ENCODE results near the gene ALK. TPM values are rescaled to one million over a fixed set of nuclear protein-coding genes. Genes with fewer than 3 reads are reported as not detected.

Gene ALK
- total and polyA plus RNA-seq, 2 experiments from 2014 or later, result 0.35 TPM; not detected in 1

DNA sequence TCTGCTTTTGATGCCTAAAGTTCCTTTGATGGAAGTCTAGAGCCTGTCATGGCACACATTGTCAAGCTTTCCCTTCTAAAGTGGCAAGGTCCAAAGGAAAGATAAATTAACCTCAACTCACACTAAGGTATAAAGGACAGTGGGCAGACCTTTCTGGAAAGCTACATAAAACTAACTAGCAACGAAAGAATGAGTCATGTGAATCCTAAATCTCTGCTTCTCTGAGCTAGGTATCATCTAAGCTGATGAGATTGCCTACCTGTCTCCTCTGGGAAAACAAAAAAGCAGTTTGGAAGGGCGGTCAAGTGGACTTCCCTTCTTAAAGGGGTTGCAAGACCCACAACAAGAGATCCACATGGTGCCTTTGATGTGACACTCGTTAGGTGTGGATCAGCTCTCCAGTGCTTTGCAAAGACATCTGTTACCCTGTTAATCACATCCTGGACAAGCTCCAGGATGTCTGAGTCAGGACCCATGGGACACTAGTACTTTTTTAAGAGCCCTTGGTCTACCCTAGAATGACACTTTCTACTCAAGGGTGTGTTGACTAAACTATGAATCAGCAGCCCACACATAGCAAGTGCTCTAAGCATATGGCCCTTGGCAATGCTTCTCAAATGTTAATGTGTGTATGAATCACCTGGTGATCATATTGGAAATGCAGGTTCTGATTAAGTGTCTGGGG, 173.5 kb downstream of the ALK start (continued):
- TF ChIP-seq, protein P1, sequence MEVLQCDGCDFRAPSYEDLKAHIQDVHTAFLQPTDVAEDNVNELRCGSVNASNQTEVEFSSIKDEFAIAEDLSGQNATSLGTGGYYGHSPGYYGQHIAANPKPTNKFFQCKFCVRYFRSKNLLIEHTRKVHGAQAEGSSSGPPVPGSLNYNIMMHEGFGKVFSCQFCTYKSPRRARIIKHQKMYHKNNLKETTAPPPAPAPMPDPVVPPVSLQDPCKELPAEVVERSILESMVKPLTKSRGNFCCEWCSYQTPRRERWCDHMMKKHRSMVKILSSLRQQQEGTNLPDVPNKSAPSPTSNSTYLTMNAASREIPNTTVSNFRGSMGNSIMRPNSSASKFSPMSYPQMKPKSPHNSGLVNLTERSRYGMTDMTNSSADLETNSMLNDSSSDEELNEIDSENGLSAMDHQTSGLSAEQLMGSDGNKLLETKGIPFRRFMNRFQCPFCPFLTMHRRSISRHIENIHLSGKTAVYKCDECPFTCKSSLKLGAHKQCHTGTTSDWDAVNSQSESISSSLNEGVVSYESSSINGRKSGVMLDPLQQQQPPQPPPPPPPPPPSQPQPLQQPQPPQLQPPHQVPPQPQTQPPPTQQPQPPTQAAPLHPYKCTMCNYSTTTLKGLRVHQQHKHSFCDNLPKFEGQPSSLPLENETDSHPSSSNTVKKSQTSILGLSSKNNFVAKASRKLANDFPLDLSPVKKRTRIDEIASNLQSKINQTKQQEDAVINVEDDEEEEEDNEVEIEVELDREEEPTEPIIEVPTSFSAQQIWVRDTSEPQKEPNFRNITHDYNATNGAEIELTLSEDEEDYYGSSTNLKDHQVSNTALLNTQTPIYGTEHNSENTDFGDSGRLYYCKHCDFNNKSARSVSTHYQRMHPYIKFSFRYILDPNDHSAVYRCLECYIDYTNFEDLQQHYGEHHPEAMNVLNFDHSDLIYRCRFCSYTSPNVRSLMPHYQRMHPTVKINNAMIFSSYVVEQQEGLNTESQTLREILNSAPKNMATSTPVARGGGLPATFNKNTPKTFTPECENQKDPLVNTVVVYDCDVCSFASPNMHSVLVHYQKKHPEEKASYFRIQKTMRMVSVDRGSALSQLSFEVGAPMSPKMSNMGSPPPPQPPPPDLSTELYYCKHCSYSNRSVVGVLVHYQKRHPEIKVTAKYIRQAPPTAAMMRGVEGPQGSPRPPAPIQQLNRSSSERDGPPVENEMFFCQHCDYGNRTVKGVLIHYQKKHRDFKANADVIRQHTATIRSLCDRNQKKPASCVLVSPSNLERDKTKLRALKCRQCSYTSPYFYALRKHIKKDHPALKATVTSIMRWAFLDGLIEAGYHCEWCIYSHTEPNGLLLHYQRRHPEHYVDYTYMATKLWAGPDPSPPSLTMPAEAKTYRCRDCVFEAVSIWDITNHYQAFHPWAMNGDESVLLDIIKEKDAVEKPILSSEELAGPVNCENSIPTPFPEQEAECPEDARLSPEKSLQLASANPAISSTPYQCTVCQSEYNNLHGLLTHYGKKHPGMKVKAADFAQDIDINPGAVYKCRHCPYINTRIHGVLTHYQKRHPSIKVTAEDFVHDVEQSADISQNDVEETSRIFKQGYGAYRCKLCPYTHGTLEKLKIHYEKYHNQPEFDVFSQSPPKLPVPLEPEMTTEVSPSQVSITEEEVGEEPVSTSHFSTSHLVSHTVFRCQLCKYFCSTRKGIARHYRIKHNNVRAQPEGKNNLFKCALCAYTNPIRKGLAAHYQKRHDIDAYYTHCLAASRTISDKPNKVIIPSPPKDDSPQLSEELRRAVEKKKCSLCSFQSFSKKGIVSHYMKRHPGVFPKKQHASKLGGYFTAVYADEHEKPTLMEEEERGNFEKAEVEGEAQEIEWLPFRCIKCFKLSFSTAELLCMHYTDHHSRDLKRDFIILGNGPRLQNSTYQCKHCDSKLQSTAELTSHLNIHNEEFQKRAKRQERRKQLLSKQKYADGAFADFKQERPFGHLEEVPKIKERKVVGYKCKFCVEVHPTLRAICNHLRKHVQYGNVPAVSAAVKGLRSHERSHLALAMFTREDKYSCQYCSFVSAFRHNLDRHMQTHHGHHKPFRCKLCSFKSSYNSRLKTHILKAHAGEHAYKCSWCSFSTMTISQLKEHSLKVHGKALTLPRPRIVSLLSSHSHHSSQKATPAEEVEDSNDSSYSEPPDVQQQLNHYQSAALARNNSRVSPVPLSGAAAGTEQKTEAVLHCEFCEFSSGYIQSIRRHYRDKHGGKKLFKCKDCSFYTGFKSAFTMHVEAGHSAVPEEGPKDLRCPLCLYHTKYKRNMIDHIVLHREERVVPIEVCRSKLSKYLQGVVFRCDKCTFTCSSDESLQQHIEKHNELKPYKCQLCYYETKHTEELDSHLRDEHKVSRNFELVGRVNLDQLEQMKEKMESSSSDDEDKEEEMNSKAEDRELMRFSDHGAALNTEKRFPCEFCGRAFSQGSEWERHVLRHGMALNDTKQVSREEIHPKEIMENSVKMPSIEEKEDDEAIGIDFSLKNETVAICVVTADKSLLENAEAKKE (CRISPR knock-in tag; IDR thresholded peaks at IDR 0.05), result no peak
- no peak for TF ChIP-seq JUNB (IDR thresholded peaks at IDR 0.05; ENCODE audit: unreplicated experiment)
- TF ChIP-seq, protein P2, sequence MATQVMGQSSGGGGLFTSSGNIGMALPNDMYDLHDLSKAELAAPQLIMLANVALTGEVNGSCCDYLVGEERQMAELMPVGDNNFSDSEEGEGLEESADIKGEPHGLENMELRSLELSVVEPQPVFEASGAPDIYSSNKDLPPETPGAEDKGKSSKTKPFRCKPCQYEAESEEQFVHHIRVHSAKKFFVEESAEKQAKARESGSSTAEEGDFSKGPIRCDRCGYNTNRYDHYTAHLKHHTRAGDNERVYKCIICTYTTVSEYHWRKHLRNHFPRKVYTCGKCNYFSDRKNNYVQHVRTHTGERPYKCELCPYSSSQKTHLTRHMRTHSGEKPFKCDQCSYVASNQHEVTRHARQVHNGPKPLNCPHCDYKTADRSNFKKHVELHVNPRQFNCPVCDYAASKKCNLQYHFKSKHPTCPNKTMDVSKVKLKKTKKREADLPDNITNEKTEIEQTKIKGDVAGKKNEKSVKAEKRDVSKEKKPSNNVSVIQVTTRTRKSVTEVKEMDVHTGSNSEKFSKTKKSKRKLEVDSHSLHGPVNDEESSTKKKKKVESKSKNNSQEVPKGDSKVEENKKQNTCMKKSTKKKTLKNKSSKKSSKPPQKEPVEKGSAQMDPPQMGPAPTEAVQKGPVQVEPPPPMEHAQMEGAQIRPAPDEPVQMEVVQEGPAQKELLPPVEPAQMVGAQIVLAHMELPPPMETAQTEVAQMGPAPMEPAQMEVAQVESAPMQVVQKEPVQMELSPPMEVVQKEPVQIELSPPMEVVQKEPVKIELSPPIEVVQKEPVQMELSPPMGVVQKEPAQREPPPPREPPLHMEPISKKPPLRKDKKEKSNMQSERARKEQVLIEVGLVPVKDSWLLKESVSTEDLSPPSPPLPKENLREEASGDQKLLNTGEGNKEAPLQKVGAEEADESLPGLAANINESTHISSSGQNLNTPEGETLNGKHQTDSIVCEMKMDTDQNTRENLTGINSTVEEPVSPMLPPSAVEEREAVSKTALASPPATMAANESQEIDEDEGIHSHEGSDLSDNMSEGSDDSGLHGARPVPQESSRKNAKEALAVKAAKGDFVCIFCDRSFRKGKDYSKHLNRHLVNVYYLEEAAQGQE (IDR thresholded peaks at IDR 0.05; ENCODE audit: unreplicated experiment), result no peak
- TF ChIP-seq POLR2AphosphoS5 (IDR thresholded peaks at IDR 0.05; ENCODE audit: low read depth), result no peak
- no peak for TF ChIP-seq EZH2 (IDR thresholded peaks at IDR 0.05; ENCODE audit: low read depth, unreplicated experiment)
- TF ChIP-seq NANOG (IDR thresholded peaks at IDR 0.05; ENCODE audit: borderline replicate concordance), result no peak
- TF ChIP-seq, protein P3, sequence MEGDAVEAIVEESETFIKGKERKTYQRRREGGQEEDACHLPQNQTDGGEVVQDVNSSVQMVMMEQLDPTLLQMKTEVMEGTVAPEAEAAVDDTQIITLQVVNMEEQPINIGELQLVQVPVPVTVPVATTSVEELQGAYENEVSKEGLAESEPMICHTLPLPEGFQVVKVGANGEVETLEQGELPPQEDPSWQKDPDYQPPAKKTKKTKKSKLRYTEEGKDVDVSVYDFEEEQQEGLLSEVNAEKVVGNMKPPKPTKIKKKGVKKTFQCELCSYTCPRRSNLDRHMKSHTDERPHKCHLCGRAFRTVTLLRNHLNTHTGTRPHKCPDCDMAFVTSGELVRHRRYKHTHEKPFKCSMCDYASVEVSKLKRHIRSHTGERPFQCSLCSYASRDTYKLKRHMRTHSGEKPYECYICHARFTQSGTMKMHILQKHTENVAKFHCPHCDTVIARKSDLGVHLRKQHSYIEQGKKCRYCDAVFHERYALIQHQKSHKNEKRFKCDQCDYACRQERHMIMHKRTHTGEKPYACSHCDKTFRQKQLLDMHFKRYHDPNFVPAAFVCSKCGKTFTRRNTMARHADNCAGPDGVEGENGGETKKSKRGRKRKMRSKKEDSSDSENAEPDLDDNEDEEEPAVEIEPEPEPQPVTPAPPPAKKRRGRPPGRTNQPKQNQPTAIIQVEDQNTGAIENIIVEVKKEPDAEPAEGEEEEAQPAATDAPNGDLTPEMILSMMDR (conservative IDR thresholded peaks at IDR 0.05; ENCODE audit: low read depth in 2 of 2), result no peak
- TF ChIP-seq EZH2phosphoT487 (IDR thresholded peaks at IDR 0.05; ENCODE audit: unreplicated experiment), result no peak
